ENCODE data around the gene CHCHD1.
"Not testable (repeated sequence)": the region's sequence is repeated elsewhere in the genome, so short reads cannot be mapped to it uniquely, and the experiment has no call there.

Gene CHCHD1

GRCh38 chr10:73781879-73782748 is at the start of gene CHCHD1:
Gene CHCHD1, plus strand, starts transcription at chr10:73782048. Its CDS starts 28 bp downstream, at chr10:73782076.
- DNase-seq (ENCODE audit: low read depth) = peak; percentile 86
- TF ChIP-seq CTCF (IDR thresholded peaks at IDR 0.05; ENCODE audit: insufficient read depth, low read depth, low read length, missing control alignments) = no peak
- peak within 1 kb of the TSS; percentile 81 for H3K4me3 ChIP-seq (ENCODE audit: low read length)

GRCh38 chr10:73732426-73732825 is 49.4 kb upstream of the CHCHD1 start:
- no peak for DNase-seq (ENCODE audit: low read depth)
- no peak overlapping the region for H3K4me3 ChIP-seq (ENCODE audit: low read length)
- TF ChIP-seq CTCF (IDR thresholded peaks at IDR 0.05; ENCODE audit: insufficient read depth, low read depth, low read length, missing control alignments) = no peak

- TF ChIP-seq CTCF (IDR thresholded peaks at IDR 0.05; ENCODE audit: insufficient read depth, low read depth, low read length, missing control alignments) = no peak
- DNase-seq (ENCODE audit: low read depth) = no peak
- H3K4me3 ChIP-seq (ENCODE audit: low read length) = no peak overlapping the region
Measured at GRCh38 chr10:73732931-73733623, 48.8 kb upstream of the CHCHD1 start.

GRCh38 chr10:73734028-73734720 is 47.7 kb upstream of the CHCHD1 start:
- no peak for DNase-seq (ENCODE audit: low read depth)
- no peak for TF ChIP-seq CTCF (IDR thresholded peaks at IDR 0.05; ENCODE audit: insufficient read depth, low read depth, low read length, missing control alignments)
- no peak overlapping the region for H3K4me3 ChIP-seq (ENCODE audit: low read length)

- H3K4me3 ChIP-seq (ENCODE audit: low read length) = no peak overlapping the region
- DNase-seq (ENCODE audit: low read depth) = no peak
- TF ChIP-seq CTCF (IDR thresholded peaks at IDR 0.05; ENCODE audit: insufficient read depth, low read depth, low read length, missing control alignments) = no peak
Measured at GRCh38 chr10:73734796-73735305, 47.0 kb upstream of the CHCHD1 start.

GRCh38 chr10:73740501-73741254 is 41.2 kb upstream of the CHCHD1 start:
- not testable (repeated sequence) for DNase-seq (ENCODE audit: low read depth); H3K4me3 ChIP-seq (ENCODE audit: low read length)
